Nephron (organoid): ENCODE results near the gene MCF2L.
A peak's percentile ranks its signal among the peaks of the same experiment; 100 is the strongest.
"Not testable (repeated sequence)": the region's sequence is repeated elsewhere in the genome, so short reads cannot be mapped to it uniquely, and the experiment has no call there.

Experiments
- H3K27ac Mint-ChIP-seq, 3 experiments: 2 replicates each; pipeline ENCODE4 v1.8.0; 2020; ENCODE audit warnings: mixed read lengths in 3 of 3, mild to moderate bottlenecking in 2 of 3, moderate library complexity in 1 of 3
- H3K27me3 Mint-ChIP-seq: 2 replicates; pipeline ENCODE4 v1.8.0; 2021; ENCODE audit warnings: low read depth, mild to moderate bottlenecking, moderate library complexity, mixed read lengths
- H3K36me3 Mint-ChIP-seq: 2 replicates; pipeline ENCODE4 v1.8.0; 2020; ENCODE audit warnings: low read depth, mixed read lengths
- H3K4me1 Mint-ChIP-seq: 2 replicates; pipeline ENCODE4 v1.8.0; 2020; ENCODE audit warnings: mixed read lengths
- H3K4me3 Mint-ChIP-seq, 3 experiments: 2 replicates each; pipeline ENCODE4 v1.8.0; 2020; ENCODE audit warnings: mild to moderate bottlenecking in 3 of 3, mixed read lengths in 3 of 3, moderate library complexity in 2 of 3
- H3K9me3 Mint-ChIP-seq: 2 replicates; pipeline ENCODE4 v1.8.0; 2020; ENCODE audit warnings: mixed read lengths
- TF ChIP-seq, protein P1 (sequence below), 3 experiments: fragments of 200-600 bp; sonication (generic); IDR thresholded peaks; one replicate each; pipeline ENCODE4 v1.5.0; 2021; ENCODE audit warnings: antibody characterized with exemption in 3 of 3; ENCODE audit not compliant: unreplicated experiment in 3 of 3

The MCF2L gene

DNA sequence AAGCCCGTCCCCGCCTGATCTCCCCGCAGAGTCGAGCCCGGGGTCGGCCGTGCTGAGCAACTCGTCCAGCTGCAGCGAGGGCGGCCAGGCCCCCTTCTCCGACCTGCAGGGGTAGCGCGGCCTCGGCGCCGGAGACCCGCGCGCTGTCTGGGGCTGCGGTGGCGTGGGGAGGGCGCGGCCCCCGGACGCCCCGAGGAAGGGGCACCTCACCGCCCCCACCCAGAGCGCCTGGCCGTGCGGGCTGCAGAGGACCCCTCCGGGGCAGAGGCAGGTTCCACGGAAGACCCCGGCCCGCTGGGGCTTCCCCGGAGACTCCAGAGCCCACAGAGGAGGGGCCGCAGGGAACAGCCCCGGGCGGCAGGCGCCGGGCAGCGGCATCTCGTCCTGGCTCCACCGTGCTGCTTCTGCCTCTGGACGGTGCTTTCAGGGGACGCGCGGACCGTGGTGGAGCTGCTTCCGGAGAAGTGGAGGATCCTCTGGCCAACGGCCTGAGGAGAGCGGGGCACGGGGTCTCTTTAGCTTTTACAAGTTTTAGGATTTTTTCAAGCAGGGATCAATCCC is 127.8 kb downstream of the MCF2L start:
- Mint-ChIP-seq H3K4me1 (peaks cover 19% of the 10 kb centered on the region), H3K4me3 (no peak overlapping the region), H3K9me3 (no peaks in the 10 kb centered on the region), H3K27ac (no peak overlapping the region), H3K36me3 (peaks cover 5% of the 10 kb centered on the region), H3K27me3 (no peaks in the 10 kb centered on the region)
- TF ChIP-seq, protein P1, sequence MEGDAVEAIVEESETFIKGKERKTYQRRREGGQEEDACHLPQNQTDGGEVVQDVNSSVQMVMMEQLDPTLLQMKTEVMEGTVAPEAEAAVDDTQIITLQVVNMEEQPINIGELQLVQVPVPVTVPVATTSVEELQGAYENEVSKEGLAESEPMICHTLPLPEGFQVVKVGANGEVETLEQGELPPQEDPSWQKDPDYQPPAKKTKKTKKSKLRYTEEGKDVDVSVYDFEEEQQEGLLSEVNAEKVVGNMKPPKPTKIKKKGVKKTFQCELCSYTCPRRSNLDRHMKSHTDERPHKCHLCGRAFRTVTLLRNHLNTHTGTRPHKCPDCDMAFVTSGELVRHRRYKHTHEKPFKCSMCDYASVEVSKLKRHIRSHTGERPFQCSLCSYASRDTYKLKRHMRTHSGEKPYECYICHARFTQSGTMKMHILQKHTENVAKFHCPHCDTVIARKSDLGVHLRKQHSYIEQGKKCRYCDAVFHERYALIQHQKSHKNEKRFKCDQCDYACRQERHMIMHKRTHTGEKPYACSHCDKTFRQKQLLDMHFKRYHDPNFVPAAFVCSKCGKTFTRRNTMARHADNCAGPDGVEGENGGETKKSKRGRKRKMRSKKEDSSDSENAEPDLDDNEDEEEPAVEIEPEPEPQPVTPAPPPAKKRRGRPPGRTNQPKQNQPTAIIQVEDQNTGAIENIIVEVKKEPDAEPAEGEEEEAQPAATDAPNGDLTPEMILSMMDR (IDR thresholded peaks at IDR 0.05; ENCODE audit: unreplicated experiment in 3 of 3) = no peak

DNA sequence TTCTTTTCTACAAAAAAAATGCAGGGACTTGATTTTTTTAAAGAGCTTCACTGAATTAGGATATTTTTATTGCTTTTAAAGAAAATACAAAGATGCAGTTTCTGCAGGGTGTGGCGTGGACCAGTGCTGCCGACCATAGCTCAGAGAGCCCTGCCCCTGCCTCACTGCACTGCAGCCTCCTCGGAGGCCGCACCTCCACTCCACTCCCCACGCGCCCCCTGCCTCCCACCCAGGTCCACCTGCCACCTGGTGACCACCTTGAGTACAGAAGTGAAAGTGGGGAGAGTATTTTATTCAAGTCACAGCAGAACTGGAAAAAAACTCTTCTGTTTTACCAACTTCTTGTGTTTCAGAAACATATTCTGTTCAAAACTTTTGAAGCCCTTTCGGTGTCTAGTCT is 128.6 kb downstream of the MCF2L start:
- Mint-ChIP-seq H3K4me1 (peaks cover 21% of the 10 kb centered on the region), H3K27ac (peak overlapping the region; percentile 44 to 86 (median 82)), H3K27me3 (peaks cover under 1% of the 10 kb centered on the region), H3K36me3 (peaks cover 5% of the 10 kb centered on the region), H3K9me3 (no peaks in the 10 kb centered on the region), H3K4me3 (no peak overlapping the region)
- TF ChIP-seq, protein P1 (IDR thresholded peaks at IDR 0.05; ENCODE audit: unreplicated experiment in 3 of 3) = no peak

DNA sequence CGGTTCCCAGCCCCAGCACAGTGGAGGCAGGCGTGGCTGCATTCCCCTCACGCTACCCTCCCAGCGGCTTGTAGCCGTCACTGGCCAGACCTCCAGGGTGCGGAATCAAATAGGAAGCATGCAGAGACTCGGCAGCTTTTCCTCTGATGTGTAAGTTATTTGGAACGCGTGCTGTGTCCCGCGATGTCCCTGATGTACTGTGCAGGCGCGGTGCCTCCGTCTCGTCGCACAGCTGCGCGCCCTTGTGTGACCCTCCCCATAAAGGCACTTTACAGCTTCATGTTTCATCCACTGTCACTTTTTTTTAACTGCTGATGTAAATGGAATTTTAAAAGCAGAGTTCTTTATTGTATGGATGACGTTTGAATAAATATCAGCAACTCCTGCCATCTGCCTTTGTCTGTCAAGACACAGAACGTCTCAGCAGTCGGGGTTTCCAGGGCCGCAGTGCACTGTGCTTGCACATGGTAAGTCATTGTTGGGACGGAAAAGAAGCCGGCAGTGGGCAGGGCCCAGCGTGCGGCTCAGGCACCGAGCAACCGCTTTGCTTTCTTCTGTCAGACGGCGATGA is 129.2 kb downstream of the MCF2L start:
- Mint-ChIP-seq H3K27ac (peak overlapping the region; percentile 44 to 86 (median 82)), H3K27me3 (peaks cover 4% of the 10 kb centered on the region), H3K36me3 (peaks cover 5% of the 10 kb centered on the region), H3K4me1 (peaks cover 21% of the 10 kb centered on the region), H3K9me3 (no peaks in the 10 kb centered on the region), H3K4me3 (peak overlapping the region in 2 of 3 experiments; percentile 28 to 55)
- TF ChIP-seq, protein P1 (IDR thresholded peaks at IDR 0.05; ENCODE audit: unreplicated experiment in 3 of 3) = no peak

DNA sequence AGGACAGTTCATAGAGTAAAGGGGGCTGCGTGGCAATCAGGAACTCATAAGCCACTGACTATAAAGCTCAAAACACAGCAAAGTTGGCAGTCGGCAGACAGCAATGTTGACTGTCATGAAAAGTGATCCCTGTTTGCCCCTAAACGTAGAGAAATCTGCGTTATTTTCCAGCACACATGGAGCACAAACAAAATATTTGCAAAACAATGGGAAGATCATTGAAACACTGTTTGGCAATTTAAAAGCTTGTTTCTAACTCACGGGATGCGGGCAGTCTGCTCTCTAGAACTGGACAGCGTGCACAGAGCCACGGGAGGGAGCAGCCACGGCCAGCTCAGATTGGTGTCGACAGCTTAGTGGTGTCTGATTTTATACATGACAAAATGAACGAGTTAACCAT is 130.1 kb downstream of the MCF2L start:
- TF ChIP-seq, protein P1 (IDR thresholded peaks at IDR 0.05; ENCODE audit: unreplicated experiment in 3 of 3) = no peak
- peak overlapping the region in 2 of 3 experiments; percentile 82 to 86 for H3K27ac Mint-ChIP-seq
- H3K27me3 Mint-ChIP-seq = peaks cover 5% of the 10 kb centered on the region
- no peaks in the 10 kb centered on the region for H3K9me3 Mint-ChIP-seq
- peaks cover 21% of the 10 kb centered on the region for H3K4me1 Mint-ChIP-seq
- no peak overlapping the region for H3K4me3 Mint-ChIP-seq
- peaks cover 5% of the 10 kb centered on the region for H3K36me3 Mint-ChIP-seq

DNA sequence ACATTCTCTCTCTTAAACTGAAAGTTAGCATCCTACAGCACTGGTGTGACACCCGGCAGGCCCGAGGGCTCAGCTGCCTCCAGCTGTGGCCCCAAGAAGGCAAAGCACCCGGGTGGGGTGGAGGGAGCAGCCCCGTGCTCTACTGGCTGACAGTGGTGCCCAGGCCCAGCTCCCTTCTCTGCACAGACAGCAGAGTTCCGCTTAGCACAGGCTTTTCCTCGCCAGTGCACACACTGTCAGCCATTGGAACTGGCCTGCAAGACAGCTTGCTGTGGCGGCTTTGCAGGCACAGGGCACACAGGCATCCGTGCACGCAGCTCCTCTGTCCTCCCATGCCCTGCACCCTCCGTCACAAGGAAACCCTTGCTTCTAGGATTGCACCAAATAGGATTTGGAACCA is 133.3 kb downstream of the MCF2L start:
- Mint-ChIP-seq H3K4me1 (peaks cover 21% of the 10 kb centered on the region), H3K27me3 (peaks cover 12% of the 10 kb centered on the region)
- not testable (repeated sequence) for H3K27ac Mint-ChIP-seq, H3K4me3 Mint-ChIP-seq, H3K36me3 Mint-ChIP-seq, H3K9me3 Mint-ChIP-seq

DNA sequence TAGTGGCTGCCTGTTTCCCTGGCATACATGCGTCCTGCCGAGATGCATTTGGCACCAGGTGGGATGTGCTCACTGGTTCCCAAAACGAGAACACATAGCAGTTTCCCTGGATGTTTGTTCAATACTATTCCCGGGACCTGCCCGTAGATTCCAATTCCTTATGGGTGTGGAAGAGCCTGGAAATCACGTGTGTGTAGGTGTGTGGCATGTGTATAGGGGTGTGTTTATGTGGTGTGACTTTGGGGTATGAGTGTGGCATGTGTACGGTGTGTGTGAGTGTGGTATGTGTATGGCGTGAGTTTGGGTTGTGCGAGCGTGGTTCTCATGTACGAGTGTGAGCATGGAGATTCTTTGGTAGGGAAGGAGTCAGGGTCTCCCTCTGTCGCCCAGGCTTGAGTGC is 133.7 kb downstream of the MCF2L start:
- Mint-ChIP-seq H3K4me3 (no peak overlapping the region), H3K9me3 (no peaks in the 10 kb centered on the region), H3K4me1 (peaks cover 21% of the 10 kb centered on the region), H3K36me3 (peaks cover 5% of the 10 kb centered on the region), H3K27me3 (peaks cover 12% of the 10 kb centered on the region), H3K27ac (no peak overlapping the region)
- TF ChIP-seq, protein P1 (IDR thresholded peaks at IDR 0.05; ENCODE audit: unreplicated experiment in 3 of 3) = no peak
